ENCODE data around the gene SEC23IP. TPM values are rescaled to one million over a fixed set of nuclear protein-coding genes. Genes with fewer than 3 reads are reported as not detected.

SEC23IP gene
- total and polyA plus RNA-seq, 2 donors (not counting 1 experiment from before 2014, with no cell fraction given), result 10.5 to 69.7 TPM

- DNase-seq (no peak), ATAC-seq (ENCODE audit: low read depth) (no peak)
- H3K4me3 Mint-ChIP-seq, result no peak overlapping the region
- Histone ChIP-seq H3K27me3 (replicated peaks in 1 of 4; ENCODE audit: control extremely low read depth in 1 of 4, control insufficient read depth in 3 of 4, insufficient read depth in 4 of 4, low read length in 3 of 4) (no peaks in the 10 kb centered on the region), H3K36me3 (replicated peaks in 1 of 2; ENCODE audit: control extremely low read depth in 1 of 2, control insufficient read depth in 1 of 2, extremely low read depth in 1 of 2, insufficient read depth in 2 of 2, low read length in 1 of 2) (peaks cover 4 to 30% of the 10 kb centered on the region in 2 experiments), H3K4me3 (ENCODE audit: control extremely low read depth in 1 of 5, extremely low read depth in 1 of 5, insufficient read depth in 1 of 5, low read depth in 2 of 5, low read length in 4 of 5) (no peak overlapping the region), H2AFZ (ENCODE audit: insufficient read depth, low read depth, low read length, poor library complexity, severe bottlenecking) (no peak overlapping the region), H3K4me2 (replicated peaks; ENCODE audit: low read depth, low read length, poor library complexity, severe bottlenecking) (no peak overlapping the region), H4K20me1 (ENCODE audit: control insufficient read depth, insufficient read depth, low read length, poor library complexity, severe bottlenecking) (peaks cover 18% of the 10 kb centered on the region), H3K79me2 (ENCODE audit: control insufficient read depth, insufficient read depth, low read length) (peaks cover 55% of the 10 kb centered on the region), H3K9ac (ENCODE audit: low read length) (no peak overlapping the region), H3K4me1 (ENCODE audit: control insufficient read depth in 2 of 2, insufficient read depth in 2 of 2, low read length in 2 of 2) (peaks cover 3 to 7% of the 10 kb centered on the region in 2 donors), H3K9me3 (ENCODE audit: control extremely low read depth in 1 of 3, control insufficient read depth in 2 of 3, insufficient read depth in 1 of 3, low read length in 2 of 3) (no peaks in the 10 kb centered on the region), H3K27ac (ENCODE audit: low read length in 2 of 2) (no peak overlapping the region)
- CTCF ChIA-PET, result interaction anchor here (0.7 to 7.4 kb wide), 14 partner anchors 9 to 315 kb away, joined by 3 to 153 read pairs (median 8); partner anchors contain the start of genes MCMBP and RGS10
- POLR2A ChIA-PET, result interaction anchor here (1.9 kb wide), 1 partner anchor 14 kb away, joined by 11 read pairs; the partner anchor contains the start of gene MCMBP
- H3K27ac Mint-ChIP-seq, result no peak overlapping the region
- no peak for TF ChIP-seq EZH2 (IDR thresholded peaks at IDR 0.05; ENCODE audit: borderline replicate concordance, insufficient read depth, low read depth, low read length, poor library complexity, severe bottlenecking)
- TF ChIP-seq CTCF (IDR thresholded peaks at IDR 0.05), result no peak
- no peaks in the 10 kb centered on the region for H3K9me3 Mint-ChIP-seq (ENCODE audit: insufficient read depth)
- no peaks in the 10 kb centered on the region for H3K27me3 Mint-ChIP-seq
- WGBS (ENCODE audit: insufficient coverage), result no CpG with 5 or more reads among the region's 1 CpG
- intact Hi-C loops (cut with micrococcal nuclease), result loop anchor here (2.0 to 5.0 kb wide), 3 partner anchors 249 to 651 kb away; partner anchors contain the start of gene GRK5
- H3K4me1 Mint-ChIP-seq, result peaks cover 23% of the 10 kb centered on the region
These were observed 34.5 kb upstream of the SEC23IP start for GRCh38 chr10:119858063-119858462.

Measured in B cell (primary cell).